ENCODE results near the gene TANGO6.
"Not testable (repeated sequence)": the region's sequence is repeated elsewhere in the genome, so short reads cannot be mapped to it uniquely, and the experiment has no call there.

Gene TANGO6

DNA sequence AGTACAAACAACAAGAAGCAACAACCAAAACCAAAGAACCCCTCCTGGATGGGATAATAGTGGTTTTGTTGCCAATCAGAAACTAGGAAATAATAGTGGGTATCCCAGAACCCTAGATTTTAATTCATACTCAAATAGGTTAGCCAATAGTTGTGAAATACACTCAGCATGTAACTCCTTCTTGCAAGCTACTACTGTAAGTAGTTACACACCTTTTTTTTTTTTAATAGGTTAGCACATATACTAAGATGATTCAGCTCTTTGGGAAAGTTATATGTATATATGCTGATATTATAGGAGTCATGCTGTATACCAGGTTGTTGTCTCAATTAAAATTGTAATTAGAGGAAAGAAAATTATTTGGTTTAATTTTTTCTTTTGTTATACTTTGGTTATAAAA, 169.6 kb downstream of the TANGO6 start:
- DNase-seq (ENCODE audit: low read depth), result no peak

GRCh38 chr16:69013991-69014390, 170.7 kb downstream of the TANGO6 start:
- no peak for DNase-seq (ENCODE audit: low read depth)

DNA sequence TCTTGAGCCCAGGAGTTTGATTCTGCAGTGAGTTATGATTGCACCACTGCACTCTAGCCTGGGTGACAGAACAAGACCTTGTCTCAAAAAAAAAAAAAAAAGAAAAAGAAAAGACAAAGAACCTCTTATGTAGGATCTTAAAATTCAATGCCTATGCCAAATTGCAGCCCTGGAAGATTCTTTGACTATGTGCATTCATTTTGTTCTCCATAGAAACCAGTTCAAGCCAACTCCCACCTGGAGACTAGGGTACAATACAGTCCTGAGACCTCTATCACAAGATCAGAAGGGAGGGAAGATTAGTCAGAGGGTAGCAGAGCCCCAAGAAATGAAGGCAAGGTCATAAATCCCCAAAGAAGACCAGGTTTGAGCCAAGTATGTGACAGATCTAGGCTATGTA, 171.5 kb downstream of the TANGO6 start:
- DNase-seq (ENCODE audit: low read depth), result no peak

DNA sequence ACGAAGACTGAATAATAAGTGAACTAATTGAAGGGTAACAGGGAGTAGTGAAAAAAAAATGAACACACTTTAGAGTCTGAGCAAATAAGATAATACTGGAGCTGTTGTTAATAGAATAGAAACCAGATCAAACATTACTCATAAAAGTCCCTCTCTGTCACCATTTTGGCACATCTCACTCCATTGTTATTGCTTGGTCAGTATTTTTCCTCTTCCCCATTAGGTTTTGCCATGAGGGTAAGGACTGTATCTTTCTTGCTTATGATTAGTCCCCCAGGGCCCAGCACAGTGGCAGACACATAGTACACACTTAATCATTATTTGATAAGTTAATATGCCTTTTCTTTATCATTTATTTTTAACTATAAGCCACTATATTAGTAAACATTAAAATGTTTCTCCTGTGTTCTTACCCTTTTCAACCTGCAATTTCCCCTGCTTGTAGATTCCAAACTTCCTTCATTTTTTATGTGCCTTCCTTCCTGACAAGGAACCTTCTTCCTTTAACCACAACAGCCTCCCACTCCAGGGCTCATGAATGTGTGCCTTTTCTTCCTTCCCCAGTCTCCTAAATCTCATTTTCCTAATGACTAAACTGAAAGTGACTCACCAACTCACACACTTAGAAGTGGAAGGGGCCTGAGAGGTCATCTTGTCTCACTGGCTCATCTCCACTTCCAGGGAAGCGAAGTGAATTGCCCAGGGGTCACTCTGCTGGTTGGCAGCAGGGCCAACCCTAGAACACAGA, 173.9 kb downstream of the TANGO6 start:
- no peak for DNase-seq (ENCODE audit: low read depth)

DNA sequence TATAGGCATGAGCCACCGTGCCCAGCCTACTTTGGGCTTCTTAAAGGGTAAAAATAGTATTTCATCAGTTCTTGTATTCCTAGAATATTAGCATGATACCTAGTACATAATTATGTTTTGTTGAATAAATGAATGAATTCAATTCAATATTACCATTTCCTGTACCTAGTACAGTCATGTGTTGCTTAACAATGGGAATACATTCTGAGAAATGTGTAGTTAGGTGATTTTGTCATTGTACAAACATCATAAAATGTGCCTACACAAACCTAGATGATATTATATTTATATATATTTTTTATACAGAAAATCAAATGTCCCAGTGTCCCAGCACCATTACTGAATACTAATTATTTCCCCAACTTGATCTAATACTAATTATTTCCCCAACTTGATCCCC, 176.5 kb downstream of the TANGO6 start:
- no peak for DNase-seq (ENCODE audit: low read depth)

- no peak for DNase-seq (ENCODE audit: low read depth)
Measured at GRCh38 chr16:69029121-69029520, 185.8 kb downstream of the TANGO6 start.

DNA sequence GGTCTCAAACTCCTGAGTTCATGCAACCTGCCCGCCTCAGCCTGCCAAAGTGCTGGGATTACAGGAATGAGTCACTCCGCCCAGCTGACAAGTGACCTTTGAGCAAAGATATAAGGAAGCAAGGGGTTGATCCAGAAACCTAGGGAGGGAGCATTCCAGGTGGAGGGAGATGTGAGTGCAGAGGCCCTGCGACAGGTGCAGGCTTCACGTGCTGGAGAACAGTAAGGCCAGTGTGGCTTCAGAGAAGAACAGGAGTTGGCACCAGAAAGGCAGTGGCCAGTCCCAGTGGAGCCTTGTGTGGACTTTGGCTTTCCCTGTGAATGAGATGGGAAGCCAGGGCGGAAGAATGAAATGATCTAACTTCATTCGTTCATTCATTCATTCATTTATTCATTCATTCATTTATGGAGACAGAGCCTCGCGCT, 188.6 kb downstream of the TANGO6 start:
- no peak for DNase-seq (ENCODE audit: low read depth)

DNA sequence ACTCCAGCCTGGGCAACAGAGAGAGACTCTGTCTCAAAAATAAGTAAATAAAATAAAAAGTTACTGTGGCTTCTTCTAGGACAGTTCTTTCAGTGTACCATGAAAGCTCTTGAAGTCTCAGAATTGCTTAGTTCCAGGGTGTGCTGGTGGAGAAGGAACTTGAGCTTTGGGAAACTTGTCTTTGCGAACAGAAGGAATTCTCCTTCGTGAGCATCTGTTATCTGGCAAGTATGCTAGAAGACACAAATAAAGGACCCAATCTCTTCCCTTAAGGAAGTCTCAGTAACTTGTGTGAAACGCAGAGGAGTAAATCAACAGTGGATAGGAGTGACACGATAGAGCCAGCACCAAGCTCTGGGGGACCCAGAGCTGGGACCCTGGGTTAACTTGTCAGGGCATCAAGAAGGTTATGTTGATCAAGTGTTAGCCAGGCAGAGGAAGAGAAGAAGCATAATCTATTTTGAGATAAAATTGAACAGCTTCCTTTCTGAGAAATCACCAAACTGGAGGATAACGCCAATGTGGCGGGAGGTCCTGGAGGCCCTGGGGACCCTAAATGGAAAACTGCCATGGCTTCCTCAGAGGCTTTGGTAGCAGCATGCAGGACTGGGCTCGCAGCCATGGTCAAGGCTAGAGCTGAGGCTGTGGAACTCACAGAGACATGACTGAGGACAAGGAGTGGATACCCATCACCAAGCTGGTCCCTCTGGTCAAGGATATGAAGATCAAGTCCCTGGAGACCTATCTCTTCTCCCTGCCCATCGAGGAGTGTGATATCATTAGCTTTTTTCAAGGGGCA, 190.0 kb downstream of the TANGO6 start:
- no peak for DNase-seq (ENCODE audit: low read depth)

- DNase-seq (ENCODE audit: low read depth), result no peak
Measured at GRCh38 chr16:69035375-69035774, 192.0 kb downstream of the TANGO6 start.

- no peak for DNase-seq (ENCODE audit: low read depth)
Measured at GRCh38 chr16:69036399-69037091, 193.2 kb downstream of the TANGO6 start.

GRCh38 chr16:69037373-69038160, 194.2 kb downstream of the TANGO6 start:
- DNase-seq (ENCODE audit: low read depth), result no peak

DNA sequence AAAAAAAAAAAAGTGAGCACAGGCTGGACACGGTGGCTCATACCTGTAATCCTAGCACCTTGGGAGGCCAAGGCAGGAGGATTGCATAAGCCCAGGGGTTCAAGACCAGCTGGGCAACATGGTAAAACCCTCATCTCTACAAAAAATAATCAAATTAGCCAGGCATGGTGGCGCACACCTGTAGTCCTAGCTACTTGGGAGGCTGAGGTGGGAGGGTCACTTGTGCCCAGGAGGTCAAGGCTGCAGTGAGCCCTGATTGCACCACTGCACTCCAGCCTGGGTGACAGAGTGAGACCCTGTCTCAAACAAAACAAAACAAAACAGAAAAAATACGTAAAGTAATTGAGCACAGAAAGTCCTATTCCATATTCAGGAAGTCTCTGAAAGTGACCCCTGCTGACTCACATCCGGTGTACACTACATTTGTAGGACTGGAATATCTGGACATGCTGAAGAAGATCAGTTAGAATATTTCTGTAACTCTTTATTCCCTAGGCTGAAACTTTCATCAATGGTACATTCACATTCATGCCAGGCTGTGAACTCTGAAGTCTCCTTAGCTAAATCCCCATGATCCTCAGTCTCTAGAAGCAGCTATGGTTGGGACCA, 196.1 kb downstream of the TANGO6 start:
- DNase-seq (ENCODE audit: low read depth), result no peak

DNA sequence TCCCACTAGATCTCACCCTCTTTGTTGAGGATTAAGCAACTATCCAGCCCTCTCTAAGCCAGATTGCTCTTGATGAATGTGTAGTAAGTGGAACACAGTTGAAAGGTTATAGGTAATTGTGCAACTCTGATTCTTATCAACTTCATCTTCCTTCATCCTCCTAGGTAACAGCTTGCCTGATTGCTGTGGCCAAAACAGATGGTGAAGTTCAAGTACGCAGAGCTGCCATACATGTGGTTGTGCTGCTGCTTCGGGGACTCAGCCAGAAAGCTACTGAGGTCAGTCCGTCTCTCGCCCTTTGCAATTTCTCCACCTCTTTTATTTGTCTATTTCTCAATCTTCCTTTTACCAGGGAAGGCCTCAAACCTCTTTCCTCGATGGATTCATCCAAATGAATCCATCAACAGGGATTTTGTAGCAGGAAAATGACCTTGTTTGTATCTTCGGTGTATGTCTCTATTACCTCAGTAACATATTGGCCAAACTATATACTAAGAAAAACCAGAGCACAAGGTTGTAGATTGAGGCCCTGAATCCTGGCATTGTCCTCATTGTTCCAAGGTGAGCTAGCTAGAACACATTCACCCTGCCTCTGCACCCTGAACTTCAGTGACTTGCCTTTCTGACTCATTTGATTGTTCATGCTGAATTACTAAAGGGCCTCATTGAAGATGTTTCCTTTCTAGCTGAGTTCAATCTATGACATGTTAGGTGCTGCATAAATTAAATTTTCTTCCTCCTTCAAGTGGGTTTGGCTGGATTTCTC, 197.0 kb downstream of the TANGO6 start:
- no peak for DNase-seq (ENCODE audit: low read depth)

- no peak for DNase-seq (ENCODE audit: low read depth)
Measured at GRCh38 chr16:69048328-69049120, 205.2 kb downstream of the TANGO6 start.

DNA sequence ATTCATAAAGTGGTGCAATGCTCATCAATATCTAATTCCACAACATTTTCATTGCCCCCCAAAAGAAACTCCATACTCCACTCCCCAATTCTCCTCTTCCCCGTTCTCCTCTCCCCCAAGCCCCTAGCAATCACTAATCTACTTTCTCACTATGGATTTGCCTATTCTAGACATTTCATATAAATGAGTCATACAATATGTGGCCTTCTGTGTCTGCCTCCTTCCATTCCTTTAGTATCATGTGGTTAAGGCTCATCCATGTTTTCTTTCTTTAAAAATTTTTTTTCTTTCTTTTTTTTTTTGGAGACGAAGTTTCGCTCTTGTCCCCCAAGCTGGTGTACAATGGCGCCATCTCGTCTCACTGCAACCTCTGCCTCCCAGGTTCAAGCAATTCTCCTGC, 205.8 kb downstream of the TANGO6 start:
- DNase-seq (ENCODE audit: low read depth), result no peak

DNA sequence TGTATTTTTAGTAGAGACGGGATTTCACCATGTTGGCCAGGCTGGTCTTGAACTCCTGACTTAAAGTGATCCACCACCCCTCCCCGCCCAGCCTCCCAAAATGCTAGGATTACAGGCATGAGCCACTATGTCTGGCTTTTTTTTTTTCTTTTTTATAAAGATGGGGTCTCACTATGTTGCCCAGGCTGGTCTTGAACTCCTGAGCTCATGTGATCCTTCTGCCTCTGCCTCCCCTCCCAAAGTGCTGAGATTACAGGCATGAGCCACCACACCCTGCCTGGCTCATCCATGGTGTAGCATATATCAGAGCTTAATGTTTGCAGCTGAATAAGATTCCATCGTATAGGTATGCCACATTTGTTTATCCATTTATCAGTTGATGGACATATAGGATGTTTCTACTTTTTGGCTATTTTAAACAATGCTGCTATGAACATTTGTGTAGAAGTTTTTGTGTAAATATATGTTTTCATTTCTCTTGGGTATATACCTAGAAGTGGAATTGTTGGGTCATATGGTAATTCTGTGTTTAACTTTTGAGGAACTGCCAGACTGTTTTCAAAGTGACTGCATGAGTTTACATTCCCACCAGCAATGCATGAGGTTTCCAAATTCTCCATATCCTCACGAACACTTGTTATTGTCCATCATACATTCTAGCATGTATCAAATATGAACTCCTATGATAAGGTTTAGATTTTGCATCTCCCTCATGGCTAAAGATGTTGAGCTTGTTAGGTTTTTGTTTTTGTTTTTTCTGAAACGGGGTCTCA, 206.5 kb downstream of the TANGO6 start:
- DNase-seq (ENCODE audit: low read depth), result no peak

- DNase-seq (ENCODE audit: low read depth), result not testable (repeated sequence)
Measured at GRCh38 chr16:69051517-69051830, 208.1 kb downstream of the TANGO6 start.

GRCh38 chr16:69055008-69055407, 211.7 kb downstream of the TANGO6 start:
- DNase-seq (ENCODE audit: low read depth), result no peak

DNA sequence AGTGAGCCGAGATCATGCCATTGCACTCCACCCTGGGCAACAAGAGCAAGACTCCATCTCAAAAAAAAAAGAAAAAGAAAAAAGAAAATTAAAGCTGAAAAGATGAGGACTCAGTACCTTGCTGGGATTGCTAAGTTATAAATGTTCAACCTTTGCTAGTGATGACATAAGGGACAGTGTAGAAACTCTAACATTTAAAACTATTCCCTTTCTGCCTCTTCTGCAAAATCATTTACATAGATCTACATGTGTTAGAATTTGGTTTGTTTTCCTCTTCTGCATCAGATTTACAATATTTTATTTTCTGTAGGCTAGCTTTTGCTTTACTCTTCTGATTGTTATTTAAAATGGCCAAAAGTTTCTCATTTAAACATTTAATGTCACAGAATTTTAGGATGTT, 212.6 kb downstream of the TANGO6 start:
- DNase-seq (ENCODE audit: low read depth), result no peak

All from activated T-cell treated with anti-CD3 and anti-CD28 coated beads for 1 hour (primary cell).